Stimulated activated naive CD8-positive, alpha-beta T cell treated with anti-CD3 and anti-CD28 coated beads, Interleukin-15, amount 100 ng/mL, for 72 hours (primary cell): Measurements from ENCODE around the gene POLL.
"Not testable (repeated sequence)": the region's sequence is repeated elsewhere in the genome, so short reads cannot be mapped to it uniquely, and the experiment has no call there.

Source experiments
- ATAC-seq: fragments of 150-1000 bp; cut with Tn5 transposase; 2 replicates; pipeline ENCODE4 v1.10.0; 2021; ENCODE audit warnings: mild to moderate bottlenecking, moderate library complexity
- DNase-seq, 2 donors: peaks; one replicate each; pipeline ENCODE4 v3.0.0; 2021 to 2022
- H3K27ac Mint-ChIP-seq, 2 donors: one replicate each; pipeline ENCODE4 v1.8.0; 2022; ENCODE audit warnings: mild to moderate bottlenecking in 2 of 2, mixed read lengths in 2 of 2, moderate library complexity in 2 of 2
- H3K27me3 Mint-ChIP-seq: one replicate; pipeline ENCODE4 v1.8.0; 2022; ENCODE audit warnings: mixed read lengths
- H3K4me1 Mint-ChIP-seq: one replicate; pipeline ENCODE4 v1.8.0; 2022; ENCODE audit warnings: mild to moderate bottlenecking, mixed read lengths
- H3K4me3 Mint-ChIP-seq, 2 donors: one replicate each; pipeline ENCODE4 v1.8.0; 2022; ENCODE audit warnings: mild to moderate bottlenecking in 2 of 2, mixed read lengths in 2 of 2, moderate library complexity in 1 of 2
- H3K9me3 Mint-ChIP-seq, 2 donors: one replicate each; pipeline ENCODE4 v1.8.0; 2022; ENCODE audit warnings: mixed read lengths in 2 of 2

The POLL gene

GRCh38 chr10:101615525-101616116 lies 27.6 kb upstream of the POLL start:
- no peak overlapping the region for H3K27ac Mint-ChIP-seq
- ATAC-seq (no peak), DNase-seq (no peak)
- no peak overlapping the region for H3K4me3 Mint-ChIP-seq
- peaks cover 10% of the 10 kb centered on the region for H3K4me1 Mint-ChIP-seq
- H3K27me3 Mint-ChIP-seq: no peaks in the 10 kb centered on the region
- no peaks in the 10 kb centered on the region for H3K9me3 Mint-ChIP-seq

GRCh38 chr10:101614663-101615524 lies 26.8 kb upstream of the POLL start:
- H3K4me3 Mint-ChIP-seq: no peak overlapping the region
- H3K27ac Mint-ChIP-seq: peak overlapping the region in 1 of 2 donors; percentile 28
- DNase-seq (no peak), ATAC-seq (no peak)
- H3K9me3 Mint-ChIP-seq: no peaks in the 10 kb centered on the region
- H3K4me1 Mint-ChIP-seq: peaks cover 10% of the 10 kb centered on the region
- H3K27me3 Mint-ChIP-seq: no peaks in the 10 kb centered on the region

- Mint-ChIP-seq H3K27ac (no peak overlapping the region), H3K9me3 (no peaks in the 10 kb centered on the region), H3K4me3 (no peak overlapping the region), H3K4me1 (peaks cover 10% of the 10 kb centered on the region), H3K27me3 (no peaks in the 10 kb centered on the region)
- DNase-seq: no peak
- no peak for ATAC-seq
Measured at GRCh38 chr10:101613646-101614045, 25.6 kb upstream of the POLL start.

- no peak overlapping the region for H3K4me3 Mint-ChIP-seq
- no peak for DNase-seq
- peaks cover 10% of the 10 kb centered on the region for H3K4me1 Mint-ChIP-seq
- H3K9me3 Mint-ChIP-seq: no peaks in the 10 kb centered on the region
- H3K27me3 Mint-ChIP-seq: no peaks in the 10 kb centered on the region
- ATAC-seq: no peak
- H3K27ac Mint-ChIP-seq: no peak overlapping the region
Measured at GRCh38 chr10:101612872-101613271, 24.8 kb upstream of the POLL start.

- ATAC-seq (no peak), DNase-seq (no peak)
- Mint-ChIP-seq H3K27ac (peak overlapping the region in 1 of 2 donors; percentile 89), H3K4me1 (peaks cover 10% of the 10 kb centered on the region), H3K9me3 (no peaks in the 10 kb centered on the region), H3K27me3 (no peaks in the 10 kb centered on the region), H3K4me3 (no peak overlapping the region)
Measured at GRCh38 chr10:101612086-101612485, 24.0 kb upstream of the POLL start.

GRCh38 chr10:101611096-101611905 lies 23.2 kb upstream of the POLL start:
- Mint-ChIP-seq H3K4me3 (no peak overlapping the region), H3K9me3 (no peaks in the 10 kb centered on the region), H3K27ac (peak overlapping the region; percentile 62 to 89), H3K4me1 (peaks cover 10% of the 10 kb centered on the region), H3K27me3 (no peaks in the 10 kb centered on the region)
- peak; percentile 65 for ATAC-seq
- DNase-seq: no peak

- H3K9me3 Mint-ChIP-seq: no peaks in the 10 kb centered on the region
- ATAC-seq: no peak
- no peak for DNase-seq
- H3K4me1 Mint-ChIP-seq: peaks cover 10% of the 10 kb centered on the region
- no peak overlapping the region for H3K4me3 Mint-ChIP-seq
- H3K27ac Mint-ChIP-seq: peak overlapping the region in 1 of 2 donors; percentile 86
- no peaks in the 10 kb centered on the region for H3K27me3 Mint-ChIP-seq
Measured at GRCh38 chr10:101609481-101609880, 21.4 kb upstream of the POLL start.

GRCh38 chr10:101607124-101607523 lies 19.1 kb upstream of the POLL start:
- H3K9me3 Mint-ChIP-seq: no peaks in the 10 kb centered on the region
- H3K4me1 Mint-ChIP-seq: peaks cover 8% of the 10 kb centered on the region
- no peak overlapping the region for H3K4me3 Mint-ChIP-seq
- DNase-seq (no peak), ATAC-seq (no peak)
- peak overlapping the region; percentile 65 to 82 for H3K27ac Mint-ChIP-seq
- H3K27me3 Mint-ChIP-seq: no peaks in the 10 kb centered on the region

GRCh38 chr10:101602761-101603398 lies 14.8 kb upstream of the POLL start:
- no peak overlapping the region for H3K4me3 Mint-ChIP-seq

GRCh38 chr10:101601541-101601940 lies 13.5 kb upstream of the POLL start:
- Mint-ChIP-seq H3K4me3 (no peak overlapping the region), H3K27me3 (no peaks in the 10 kb centered on the region), H3K4me1 (no peaks in the 10 kb centered on the region), H3K27ac (no peak overlapping the region), H3K9me3 (no peaks in the 10 kb centered on the region)
- DNase-seq (no peak), ATAC-seq (no peak)

More at GRCh38 chr10:101602761-101603398, 14.8 kb upstream of the POLL start:
- no peaks in the 10 kb centered on the region for H3K4me1 Mint-ChIP-seq
- H3K27ac Mint-ChIP-seq: peak overlapping the region in 1 of 2 donors; percentile 56
- DNase-seq (peak; percentile 78 to 82), ATAC-seq (peak; percentile 96)
- no peaks in the 10 kb centered on the region for H3K9me3 Mint-ChIP-seq
- H3K27me3 Mint-ChIP-seq: no peaks in the 10 kb centered on the region

- Mint-ChIP-seq H3K4me1 (no peaks in the 10 kb centered on the region), H3K4me3 (no peak overlapping the region), H3K27me3 (no peaks in the 10 kb centered on the region), H3K27ac (no peak overlapping the region), H3K9me3 (no peaks in the 10 kb centered on the region)
- DNase-seq: no peak
- no peak for ATAC-seq
Measured at GRCh38 chr10:101597091-101597900, 9.2 kb upstream of the POLL start.

GRCh38 chr10:101595591-101596433 lies 7.8 kb upstream of the POLL start:
- Mint-ChIP-seq H3K9me3 (no peaks in the 10 kb centered on the region), H3K27me3 (no peaks in the 10 kb centered on the region), H3K27ac (no peak overlapping the region), H3K4me1 (no peaks in the 10 kb centered on the region), H3K4me3 (no peak overlapping the region)
- no peak for DNase-seq
- ATAC-seq: no peak

- not testable (repeated sequence) for ATAC-seq, H3K27ac Mint-ChIP-seq, H3K4me3 Mint-ChIP-seq, H3K4me1 Mint-ChIP-seq, DNase-seq, H3K27me3 Mint-ChIP-seq, H3K9me3 Mint-ChIP-seq
Measured at GRCh38 chr10:101593331-101593730, 5.3 kb upstream of the POLL start.

- no peak for DNase-seq
- Mint-ChIP-seq H3K27me3 (no peaks in the 10 kb centered on the region), H3K9me3 (no peaks in the 10 kb centered on the region), H3K27ac (peak overlapping the region in 1 of 2 donors; percentile 76), H3K4me1 (peaks cover 27% of the 10 kb centered on the region), H3K4me3 (peak overlapping the region; percentile 96 to 98)
- no peak for ATAC-seq
Measured at GRCh38 chr10:101588879-101589278, 822 bp upstream of the POLL start.
